H9 (cell line): ENCODE data around the gene CKB. TPM values are rescaled to one million over a fixed set of nuclear protein-coding genes. Genes with fewer than 3 reads are reported as not detected.

ENCODE experiments used
- DNase-seq: peaks from one replicate; pipeline ENCODE4 v3.0.0-alpha.2; 2017
- H2AFZ ChIP-seq: one replicate; pipeline ENCODE4 v1.6.1; 2013; ENCODE audit warnings: mild to moderate bottlenecking, low read length, control low read depth, moderate library complexity
- H2AK5ac ChIP-seq: 2 replicates; pipeline ENCODE4 v1.6.1; 2013; ENCODE audit warnings: low read length, control low read depth, mixed read lengths; ENCODE audit not compliant: insufficient read length
- H2BK120ac ChIP-seq: one replicate; pipeline ENCODE4 v1.6.1; 2013; ENCODE audit warnings: low read depth, mild to moderate bottlenecking, low read length, control low read depth, inconsistent platforms; ENCODE audit not compliant: poor library complexity, severe bottlenecking
- H2BK12ac ChIP-seq: 2 replicates; pipeline ENCODE4 v1.6.1; 2013; ENCODE audit warnings: low read length, control low read depth, mixed read lengths, low read depth; ENCODE audit not compliant: insufficient read length
- H2BK15ac ChIP-seq: 2 replicates; pipeline ENCODE4 v1.6.1; 2013; ENCODE audit warnings: low read depth, low read length, control low read depth
- H2BK20ac ChIP-seq: one replicate; pipeline ENCODE4 v1.6.1; 2013; ENCODE audit warnings: low read depth, mild to moderate bottlenecking, low read length, control low read depth, inconsistent platforms; ENCODE audit not compliant: poor library complexity, severe bottlenecking
- H2BK5ac ChIP-seq: 2 replicates; pipeline ENCODE4 v1.6.1; 2013; ENCODE audit warnings: low read length, control low read depth, mixed read lengths; ENCODE audit not compliant: insufficient read length
- H3K14ac ChIP-seq: 2 replicates; pipeline ENCODE4 v1.6.1; 2013; ENCODE audit warnings: low read length, control low read depth; ENCODE audit not compliant: insufficient read depth
- H3K18ac ChIP-seq: 2 replicates; pipeline ENCODE4 v1.6.1; 2013; ENCODE audit warnings: low read depth, mild to moderate bottlenecking, mixed read lengths, low read length, control low read depth; ENCODE audit not compliant: insufficient read length
- H3K23ac ChIP-seq: 2 replicates; pipeline ENCODE4 v1.6.1; 2013; ENCODE audit warnings: low read length, control low read depth, mixed read lengths, low read depth; ENCODE audit not compliant: insufficient read length
- H3K23me2 ChIP-seq: 2 replicates; pipeline ENCODE4 v1.6.1; 2013; ENCODE audit warnings: low read depth, mild to moderate bottlenecking, mixed read lengths, low read length, control low read depth; ENCODE audit not compliant: insufficient read length, poor library complexity, severe bottlenecking
- H3K27ac ChIP-seq: 2 replicates; pipeline ENCODE4 v1.5.1; 2013; ENCODE audit warnings: low read length, control low read depth, mixed read lengths, low read depth; ENCODE audit not compliant: insufficient read length
- H3K27me3 ChIP-seq: 2 replicates; pipeline ENCODE4 v1.6.1; 2013; ENCODE audit warnings: low read length, control low read depth, inconsistent platforms; ENCODE audit not compliant: insufficient read depth
- H3K4ac ChIP-seq: 2 replicates; pipeline ENCODE4 v1.6.1; 2013; ENCODE audit warnings: low read depth, mild to moderate bottlenecking, control low read depth, inconsistent platforms, low read length, moderate library complexity
- H3K4me1 ChIP-seq: 2 replicates; pipeline ENCODE4 v1.6.1; 2013; ENCODE audit warnings: low read length, control low read depth, inconsistent platforms; ENCODE audit not compliant: insufficient read depth
- H3K4me2 ChIP-seq: 2 replicates; pipeline ENCODE4 v1.6.1; 2013; ENCODE audit warnings: low read length, control low read depth, mixed read lengths; ENCODE audit not compliant: insufficient read length, insufficient read depth
- H3K56ac ChIP-seq: 2 replicates; pipeline ENCODE4 v1.6.1; 2013; ENCODE audit warnings: low read depth, mild to moderate bottlenecking, mixed read lengths, low read length, control low read depth; ENCODE audit not compliant: insufficient read length
- H3K79me1 ChIP-seq: 2 replicates; pipeline ENCODE4 v1.6.1; 2013; ENCODE audit warnings: low read depth, mild to moderate bottlenecking, moderate library complexity, low read length, control low read depth, inconsistent platforms; ENCODE audit not compliant: insufficient read depth, poor library complexity, severe bottlenecking
- H3K79me2 ChIP-seq: 2 replicates; pipeline ENCODE4 v1.6.1; 2013; ENCODE audit warnings: low read length, control low read depth, inconsistent platforms; ENCODE audit not compliant: insufficient read depth
- H3K9ac ChIP-seq: 2 replicates; pipeline ENCODE4 v1.6.1; 2013; ENCODE audit warnings: low read length, control low read depth, mixed read lengths; ENCODE audit not compliant: insufficient read length; ENCODE audit errors: extremely low read depth
- H3K9me3 ChIP-seq: one replicate; pipeline ENCODE4 v1.6.1; 2013; ENCODE audit warnings: low read depth, low read length, inconsistent platforms; ENCODE audit not compliant: control insufficient read depth
- H3T11ph ChIP-seq: one replicate; pipeline ENCODE4 v1.6.1; 2013; ENCODE audit warnings: mild to moderate bottlenecking, low read length, control low read depth, inconsistent platforms
- H4K20me1 ChIP-seq: one replicate; pipeline ENCODE4 v1.6.1; 2013; ENCODE audit not compliant: control insufficient read depth, insufficient read length, insufficient read depth
- H4K5ac ChIP-seq: 2 replicates; pipeline ENCODE4 v1.6.1; 2013; ENCODE audit warnings: low read depth, mild to moderate bottlenecking, mixed read lengths, low read length, control low read depth; ENCODE audit not compliant: insufficient read length
- H4K8ac ChIP-seq: replicated peaks from 2 replicates; pipeline ENCODE4 v1.6.1; 2013; ENCODE audit warnings: low read length, control low read depth, mixed read lengths, low read depth; ENCODE audit not compliant: insufficient read length
- H4K91ac ChIP-seq: 2 replicates; pipeline ENCODE4 v1.6.1; 2013; ENCODE audit warnings: low read depth, mild to moderate bottlenecking, moderate library complexity, mixed read lengths, low read length, control low read depth; ENCODE audit not compliant: insufficient read length
- H3K27ac Mint-ChIP-seq, 3 experiments: 2 replicates in 2 of 3; 3 replicates in 1 of 3; pipeline ENCODE4 v1.8.0; 2020 to 2021; ENCODE audit warnings: mixed read lengths in 3 of 3, mild to moderate bottlenecking in 1 of 3, moderate library complexity in 1 of 3
- H3K27me3 Mint-ChIP-seq: 2 replicates; pipeline ENCODE4 v1.8.0; 2021; ENCODE audit warnings: low read depth, mild to moderate bottlenecking, moderate library complexity, mixed read lengths
- H3K36me3 Mint-ChIP-seq, 3 experiments: 2 replicates in 2 of 3; 3 replicates in 1 of 3; pipeline ENCODE4 v1.8.0; 2020 to 2021; ENCODE audit warnings: low read depth in 3 of 3, mixed read lengths in 3 of 3; ENCODE audit not compliant: insufficient read depth in 1 of 3
- H3K4me1 Mint-ChIP-seq, 2 experiments: 2 replicates each; pipeline ENCODE4 v1.8.0; 2020; ENCODE audit warnings: mixed read lengths in 2 of 2
- H3K4me3 Mint-ChIP-seq, 2 experiments: 2 replicates in 1 of 2; 3 replicates in 1 of 2; pipeline ENCODE4 v1.8.0; 2020 to 2021; ENCODE audit warnings: mild to moderate bottlenecking in 2 of 2, mixed read lengths in 2 of 2, moderate library complexity in 1 of 2
- H3K9me3 Mint-ChIP-seq, 2 experiments: 2 replicates in 1 of 2; 3 replicates in 1 of 2; pipeline ENCODE4 v1.8.0; 2020; ENCODE audit warnings: mild to moderate bottlenecking in 2 of 2, mixed read lengths in 2 of 2, moderate library complexity in 1 of 2
- WGBS: extraction: QIAGEN DNeasy Blood & Tissue Kit; methylation state at CpG from one replicate; pipeline ENCODE4 v1.1.7; 2013; ENCODE audit warnings: missing lambda C conversion rate, low lambda C conversion rate, mixed read lengths; ENCODE audit not compliant: insufficient read length; ENCODE audit errors: extremely low coverage; 5-methylcytosine and 5-hydroxymethylcytosine counted together
- total RNA-seq: library from RNA; stranded (reverse); gene quantifications from 2 replicates; pipeline ENCODE4 v1.2.1, GENCODE V29; 2021
- TF ChIP-seq, protein P1 (sequence below): fragments of 200-600 bp; sonication (generic); conservative IDR thresholded peaks from 3 replicates; pipeline ENCODE4 v1.8.0; 2021; ENCODE audit warnings: antibody characterized with exemption, mild to moderate bottlenecking

The CKB gene
- total RNA-seq, 1 experiment from 2014 or later, result 517 TPM

DNA sequence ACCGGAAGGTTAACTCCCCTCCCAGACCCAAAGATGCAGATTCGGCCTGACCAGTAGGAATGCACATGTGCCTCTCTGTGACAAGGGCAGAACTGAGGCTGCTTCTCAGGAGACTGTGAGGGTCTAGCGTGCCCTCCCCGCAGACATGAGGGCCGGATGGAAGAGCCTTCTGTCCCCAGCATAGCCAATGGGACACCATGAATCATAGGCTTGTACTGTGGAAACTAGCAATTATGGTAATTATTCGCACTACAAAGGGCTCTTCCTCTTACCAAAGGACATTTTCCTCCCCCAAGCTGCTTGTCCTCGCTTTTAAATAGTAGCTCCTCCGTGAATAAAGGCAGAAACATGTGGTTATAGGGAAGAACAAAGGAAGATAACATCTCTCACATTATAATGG is 46.3 kb upstream of the CKB start:
- H3K4me3 Mint-ChIP-seq, result no peak overlapping the region
- H3K4ac ChIP-seq, result no peak overlapping the region
- H3K4me1 ChIP-seq, result no peaks in the 10 kb centered on the region
- no peaks in the 10 kb centered on the region for H3K9me3 Mint-ChIP-seq
- H3T11ph ChIP-seq, result no peak overlapping the region
- H3K56ac ChIP-seq, result no peak overlapping the region
- no CpG with 5 or more reads among the region's 8 CpGs for WGBS
- H3K4me2 ChIP-seq, result no peak overlapping the region
- no peak overlapping the region for H3K9ac ChIP-seq
- no peaks in the 10 kb centered on the region for H3K27me3 Mint-ChIP-seq
- H3K4me1 Mint-ChIP-seq, result peaks cover 11 to 14% of the 10 kb centered on the region in 2 experiments
- H3K79me2 ChIP-seq, result peaks cover 11% of the 10 kb centered on the region; the same call in 1 of the 2 replicates
- no peak overlapping the region for H2BK20ac ChIP-seq
- no peak overlapping the region for H3K23ac ChIP-seq
- H2AK5ac ChIP-seq, result no peak overlapping the region
- no peaks in the 10 kb centered on the region for H3K9me3 ChIP-seq
- H3K27ac Mint-ChIP-seq, result no peak overlapping the region; a peak in 1 of 7 replicates
- H4K20me1 ChIP-seq, result no peaks in the 10 kb centered on the region
- no peak overlapping the region for H2AFZ ChIP-seq
- H4K8ac ChIP-seq, result no peak overlapping the region
- H3K27ac ChIP-seq, result no peak overlapping the region
- H3K23me2 ChIP-seq, result no peaks in the 10 kb centered on the region
- peaks cover 3% of the 10 kb centered on the region for H3K79me1 ChIP-seq
- no peak for DNase-seq
- TF ChIP-seq, protein P1, sequence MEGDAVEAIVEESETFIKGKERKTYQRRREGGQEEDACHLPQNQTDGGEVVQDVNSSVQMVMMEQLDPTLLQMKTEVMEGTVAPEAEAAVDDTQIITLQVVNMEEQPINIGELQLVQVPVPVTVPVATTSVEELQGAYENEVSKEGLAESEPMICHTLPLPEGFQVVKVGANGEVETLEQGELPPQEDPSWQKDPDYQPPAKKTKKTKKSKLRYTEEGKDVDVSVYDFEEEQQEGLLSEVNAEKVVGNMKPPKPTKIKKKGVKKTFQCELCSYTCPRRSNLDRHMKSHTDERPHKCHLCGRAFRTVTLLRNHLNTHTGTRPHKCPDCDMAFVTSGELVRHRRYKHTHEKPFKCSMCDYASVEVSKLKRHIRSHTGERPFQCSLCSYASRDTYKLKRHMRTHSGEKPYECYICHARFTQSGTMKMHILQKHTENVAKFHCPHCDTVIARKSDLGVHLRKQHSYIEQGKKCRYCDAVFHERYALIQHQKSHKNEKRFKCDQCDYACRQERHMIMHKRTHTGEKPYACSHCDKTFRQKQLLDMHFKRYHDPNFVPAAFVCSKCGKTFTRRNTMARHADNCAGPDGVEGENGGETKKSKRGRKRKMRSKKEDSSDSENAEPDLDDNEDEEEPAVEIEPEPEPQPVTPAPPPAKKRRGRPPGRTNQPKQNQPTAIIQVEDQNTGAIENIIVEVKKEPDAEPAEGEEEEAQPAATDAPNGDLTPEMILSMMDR, result no peak
- no peak overlapping the region for H4K91ac ChIP-seq
- H2BK15ac ChIP-seq, result no peak overlapping the region
- no peak overlapping the region for H2BK120ac ChIP-seq
- no peak overlapping the region for H2BK5ac ChIP-seq
- peaks cover 0 to 18% (median 8%) of the 10 kb centered on the region in 3 experiments; a peak in 5 of 7 replicates for H3K36me3 Mint-ChIP-seq
- no peaks in the 10 kb centered on the region for H3K27me3 ChIP-seq
- H4K5ac ChIP-seq, result no peak overlapping the region
- H3K18ac ChIP-seq, result no peak overlapping the region
- H3K14ac ChIP-seq, result no peak overlapping the region
- H2BK12ac ChIP-seq, result no peak overlapping the region
